OCI-LY7 (cell line): ENCODE results near the gene TP53INP2. TPM values are rescaled to one million over a fixed set of nuclear protein-coding genes. Genes with fewer than 3 reads are reported as not detected.
"Not testable (repeated sequence)": the region's sequence is repeated elsewhere in the genome, so short reads cannot be mapped to it uniquely, and the experiment has no call there.

Experiments
- BruUV-seq: library from RNA; stranded (reverse); fragments of 400-500 nt; replicated peaks from 2 replicates; lab custom pipeline; 2021; lab: Mats Ljungman, UMichigan
- CTCF ChIA-PET: fragments of 300-600 bp; sonication (Branson Sonifier 250); formaldehyde crosslinking; loops from one replicate; lab custom pipeline; 2022; ENCODE audit warnings: antibody characterized with exemption; ENCODE audit not compliant: unreplicated experiment; lab: Charles Lee
- POLR2A ChIA-PET: fragments of 300-600 bp; sonication (Branson Sonifier 250); formaldehyde crosslinking; loops from one replicate; lab custom pipeline; 2022; ENCODE audit warnings: antibody characterized with exemption; lab: Charles Lee
- DNase-seq: peaks from one replicate; pipeline ENCODE4 v3.0.0-alpha.2; 2015; ENCODE audit warnings: low spot score
- H2AFZ ChIP-seq: fragments of 200-600 bp; sonication (generic), shearing (Covaris generic); 2 replicates; pipeline ENCODE4 v1.6.1; 2014; ENCODE audit warnings: mild to moderate bottlenecking, antibody characterized with exemption, low read length, moderate library complexity
- H3K27ac ChIP-seq: fragments of 200-600 bp; sonication (generic); 2 replicates; pipeline ENCODE4 v1.5.1; 2014; ENCODE audit warnings: mixed run types, low read depth, mild to moderate bottlenecking, moderate library complexity, low read length, inconsistent platforms; ENCODE audit not compliant: poor library complexity, severe bottlenecking
- H3K36me3 ChIP-seq: fragments of 200-600 bp; sonication (generic); 2 replicates; pipeline ENCODE4 v1.6.1; 2014; ENCODE audit warnings: mild to moderate bottlenecking, antibody characterized with exemption, low read length, moderate library complexity, mixed read lengths; ENCODE audit not compliant: insufficient read depth
- H3K4me1 ChIP-seq: fragments of 200-600 bp; sonication (generic); 2 replicates; pipeline ENCODE4 v1.5.1; 2014; ENCODE audit warnings: mild to moderate bottlenecking, low read length; ENCODE audit not compliant: insufficient read depth, poor library complexity, severe bottlenecking
- H3K4me2 ChIP-seq: fragments of 200-600 bp; sonication (generic); 2 replicates; pipeline ENCODE4 v1.6.1; 2014; ENCODE audit warnings: mild to moderate bottlenecking, low read length
- H3K4me3 ChIP-seq: fragments of 200-600 bp; sonication (generic); 2 replicates; pipeline ENCODE4 v1.5.1; 2014; ENCODE audit warnings: mild to moderate bottlenecking, low read depth, low read length; ENCODE audit not compliant: poor library complexity, severe bottlenecking
- H3K79me2 ChIP-seq: fragments of 200-600 bp; sonication (generic); 2 replicates; pipeline ENCODE4 v1.6.1; 2016; ENCODE audit warnings: low read depth, mild to moderate bottlenecking, low read length, moderate library complexity, mixed read lengths; ENCODE audit not compliant: insufficient read depth
- H3K9me2 ChIP-seq: fragments of 200-600 bp; sonication (generic); 2 replicates; pipeline ENCODE4 v1.6.1; 2016; ENCODE audit warnings: mild to moderate bottlenecking, low read length, mixed read lengths; ENCODE audit not compliant: insufficient read depth
- H3K9me3 ChIP-seq: fragments of 200-600 bp; sonication (generic); 2 replicates; pipeline ENCODE4 v1.6.1; 2014; ENCODE audit warnings: mild to moderate bottlenecking, mixed run types, low read length, mixed read lengths
- H4K20me1 ChIP-seq: fragments of 200-600 bp; sonication (generic); 2 replicates; pipeline ENCODE4 v1.6.1; 2014; ENCODE audit warnings: mild to moderate bottlenecking, antibody characterized with exemption, low read length, moderate library complexity, mixed read lengths; ENCODE audit not compliant: insufficient read depth
- CTCF ChIP-seq: fragments of 200-600 bp; sonication (generic); conservative IDR thresholded peaks from 2 replicates; pipeline ENCODE4 v1.5.1; 2014; ENCODE audit warnings: mild to moderate bottlenecking, antibody characterized with exemption, low read length, moderate library complexity, mixed read lengths
- EZH2phosphoT487 ChIP-seq: fragments of 200-600 bp; sonication (generic); IDR thresholded peaks from 2 replicates; pipeline ENCODE4 v1.6.1; 2018; ENCODE audit warnings: low read depth, borderline replicate concordance, mild to moderate bottlenecking, mixed run types, antibody characterized with exemption, low read length, moderate library complexity, mixed read lengths
- intact Hi-C: fragments of 100-400 bp; cut with micrococcal nuclease; formaldehyde crosslinking; loops from one replicate; pipeline ENCODE4 v1.10.0; 2022; ENCODE audit not compliant: unreplicated experiment
- total RNA-seq, 2 experiments: library from RNA; depleted of rRNA in 1 of 2; stranded (reverse); fragments of >200 nt in 1 of 2; shearing (Covaris generic) in 1 of 2; gene quantifications; 2 replicates each; pipeline ENCODE4 v1.2.3, GENCODE V29; 2014 to 2022

Gene TP53INP2
- total RNA-seq, 2 experiments from 2014 or later = 0.73 to 7.9 TPM

GRCh38 chr20:34719242-34720017 lies 15.3 kb downstream of the TP53INP2 start:
- H2AFZ ChIP-seq, DNase-seq, H3K4me2 ChIP-seq, CTCF ChIA-PET, H3K9me2 ChIP-seq, intact Hi-C loops, H3K9me3 ChIP-seq, H3K27ac ChIP-seq, H3K79me2 ChIP-seq, H3K4me1 ChIP-seq, BruUV-seq, H3K4me3 ChIP-seq, H4K20me1 ChIP-seq: not testable (repeated sequence)
- peaks cover 36% of the 10 kb centered on the region; the same call in 1 of the 2 replicates for H3K36me3 ChIP-seq
- POLR2A ChIA-PET = interaction anchor here (0.6 to 0.7 kb wide), 2 partner anchors 43 to 287 kb away, joined by 3 read pairs; partner anchors contain the start of gene PIGU

GRCh38 chr20:34720266-34720665 lies 16.1 kb downstream of the TP53INP2 start:
- H3K27ac ChIP-seq = no peak overlapping the region
- DNase-seq = no peak
- no peaks in the 10 kb centered on the region for H4K20me1 ChIP-seq
- no peaks in the 10 kb centered on the region for H3K9me2 ChIP-seq
- H3K4me3 ChIP-seq = no peak overlapping the region
- H3K36me3 ChIP-seq = peaks cover 38% of the 10 kb centered on the region; the same call in 1 of the 2 replicates
- no peaks in the 10 kb centered on the region for H3K79me2 ChIP-seq
- H3K4me1 ChIP-seq = no peaks in the 10 kb centered on the region
- ChIA-PET CTCF (no interaction called here), POLR2A (no interaction called here)
- intact Hi-C loops = no loop called here
- H2AFZ ChIP-seq = no peak overlapping the region
- TF ChIP-seq EZH2phosphoT487 = no peak
- TF ChIP-seq CTCF = no peak
- H3K9me3 ChIP-seq = no peaks in the 10 kb centered on the region
- BruUV-seq = no TSS peak
- no peak overlapping the region for H3K4me2 ChIP-seq

- H3K4me1 ChIP-seq, H3K4me2 ChIP-seq, DNase-seq, CTCF ChIA-PET, H3K9me2 ChIP-seq, BruUV-seq, intact Hi-C loops, H3K79me2 ChIP-seq, H3K9me3 ChIP-seq, H4K20me1 ChIP-seq, H2AFZ ChIP-seq, H3K4me3 ChIP-seq, H3K27ac ChIP-seq: not testable (repeated sequence)
- POLR2A ChIA-PET = interaction anchor here (1.9 kb wide), 1 partner anchor 9 kb away, joined by 6 read pairs; no protein-coding TSS in a partner anchor
- H3K36me3 ChIP-seq = peaks cover 51% of the 10 kb centered on the region; the same call in 1 of the 2 replicates
Observed at GRCh38 chr20:34722560-34722959, 18.4 kb downstream of the TP53INP2 start.
